DOHH2 (cell line): ENCODE results near the gene LMO7.

ENCODE experiments used
- EZH2phosphoT487 ChIP-seq: fragments of 200-600 bp; sonication (generic); IDR thresholded peaks from 2 replicates; pipeline ENCODE4 v1.6.1; 2017; ENCODE audit warnings: borderline replicate concordance, mild to moderate bottlenecking, antibody characterized with exemption, low read length, moderate library complexity, mixed read lengths
- TF ChIP-seq, protein P1 (sequence below): fragments of 200-600 bp; sonication (generic); IDR thresholded peaks from one replicate; pipeline ENCODE4 v1.5.1; 2014; ENCODE audit warnings: antibody characterized with exemption, mild to moderate bottlenecking, low read depth, low read length; ENCODE audit not compliant: poor library complexity, severe bottlenecking

DNA sequence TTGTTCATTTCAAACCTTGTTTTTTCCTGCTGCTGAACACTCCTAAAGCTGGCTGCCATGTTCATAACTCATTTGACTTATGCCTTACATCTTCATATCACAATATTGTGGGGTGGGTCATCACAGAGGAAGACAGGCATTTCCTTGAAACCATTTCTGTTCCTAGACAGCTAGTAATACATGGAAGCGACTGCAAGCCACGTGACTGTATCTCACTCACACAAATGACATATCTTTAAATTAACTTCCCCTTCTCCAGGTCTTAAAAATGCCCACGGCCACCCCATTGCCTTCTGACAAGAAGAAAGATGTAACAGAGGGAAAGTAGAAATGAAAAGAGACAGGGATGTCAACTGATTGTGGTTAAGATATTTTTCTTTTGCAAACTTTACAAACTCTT lies 236.8 kb downstream of the LMO7 start:
- TF ChIP-seq, protein P1, sequence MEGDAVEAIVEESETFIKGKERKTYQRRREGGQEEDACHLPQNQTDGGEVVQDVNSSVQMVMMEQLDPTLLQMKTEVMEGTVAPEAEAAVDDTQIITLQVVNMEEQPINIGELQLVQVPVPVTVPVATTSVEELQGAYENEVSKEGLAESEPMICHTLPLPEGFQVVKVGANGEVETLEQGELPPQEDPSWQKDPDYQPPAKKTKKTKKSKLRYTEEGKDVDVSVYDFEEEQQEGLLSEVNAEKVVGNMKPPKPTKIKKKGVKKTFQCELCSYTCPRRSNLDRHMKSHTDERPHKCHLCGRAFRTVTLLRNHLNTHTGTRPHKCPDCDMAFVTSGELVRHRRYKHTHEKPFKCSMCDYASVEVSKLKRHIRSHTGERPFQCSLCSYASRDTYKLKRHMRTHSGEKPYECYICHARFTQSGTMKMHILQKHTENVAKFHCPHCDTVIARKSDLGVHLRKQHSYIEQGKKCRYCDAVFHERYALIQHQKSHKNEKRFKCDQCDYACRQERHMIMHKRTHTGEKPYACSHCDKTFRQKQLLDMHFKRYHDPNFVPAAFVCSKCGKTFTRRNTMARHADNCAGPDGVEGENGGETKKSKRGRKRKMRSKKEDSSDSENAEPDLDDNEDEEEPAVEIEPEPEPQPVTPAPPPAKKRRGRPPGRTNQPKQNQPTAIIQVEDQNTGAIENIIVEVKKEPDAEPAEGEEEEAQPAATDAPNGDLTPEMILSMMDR = no peak
- TF ChIP-seq EZH2phosphoT487 = no peak
